Activated T-cell treated with anti-CD3 and anti-CD28 coated beads, Interleukin-2, amount 50 U/mL, for 48 hours (primary cell): ENCODE measurements around the gene ZNF426.
"Not testable (repeated sequence)": the region's sequence is repeated elsewhere in the genome, so short reads cannot be mapped to it uniquely, and the experiment has no call there.

Experiments
- DNase-seq, 2 experiments: peaks; one replicate each; pipeline ENCODE4 v3.0.0-alpha.2; 2020

The ZNF426 gene

DNA sequence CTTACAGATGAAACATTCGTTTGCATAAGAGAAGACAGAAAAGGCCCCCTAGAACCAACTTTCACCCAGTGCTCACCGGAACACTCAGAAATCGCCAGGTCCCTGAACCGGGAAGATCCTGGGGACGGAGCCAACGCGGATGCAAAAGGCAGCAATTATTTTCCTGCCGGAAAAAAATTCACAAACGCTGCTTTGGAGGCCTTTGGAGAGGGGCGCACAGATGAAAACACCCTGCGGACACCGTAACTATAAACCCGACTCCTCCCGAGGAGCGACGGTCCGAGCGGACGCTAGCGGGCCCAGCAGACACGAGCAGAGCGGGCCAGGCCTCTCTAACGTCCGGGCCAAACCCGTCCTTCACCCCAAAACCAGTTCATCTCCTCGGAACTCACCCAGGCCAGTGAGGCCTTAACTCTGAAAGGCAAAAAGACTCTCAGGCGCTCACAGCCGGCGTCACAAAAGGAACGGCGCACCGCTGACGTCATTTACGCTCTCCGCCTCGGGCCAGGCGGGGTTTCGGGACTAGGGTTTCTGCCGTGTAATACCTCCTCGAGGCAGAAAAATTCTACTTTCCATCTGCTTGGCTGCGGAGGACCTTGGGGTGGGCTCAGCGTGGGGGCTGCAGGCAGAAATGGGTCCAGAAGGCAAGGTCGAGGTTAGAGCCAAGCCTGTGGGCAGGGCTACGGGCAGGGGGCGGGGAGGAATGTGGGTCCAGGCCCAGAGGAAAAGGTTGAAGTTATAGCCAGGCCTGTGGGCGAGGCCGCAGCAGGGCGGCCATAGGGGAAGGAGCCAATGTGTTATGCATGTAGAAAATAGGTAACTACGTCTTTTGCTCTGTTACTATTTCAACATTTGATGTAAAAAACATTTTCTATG, at the start of gene ZNF426:
ZNF426 (minus strand) TSS at position 463 of the 876 bp plus-strand sequence. CDS start 2,413 bp downstream, outside the sequence.
- DNase-seq = peak; percentile 92

GRCh38 chr19:9586764-9587163, 48.3 kb upstream of the ZNF426 start:
- DNase-seq = peak; percentile 85

DNA sequence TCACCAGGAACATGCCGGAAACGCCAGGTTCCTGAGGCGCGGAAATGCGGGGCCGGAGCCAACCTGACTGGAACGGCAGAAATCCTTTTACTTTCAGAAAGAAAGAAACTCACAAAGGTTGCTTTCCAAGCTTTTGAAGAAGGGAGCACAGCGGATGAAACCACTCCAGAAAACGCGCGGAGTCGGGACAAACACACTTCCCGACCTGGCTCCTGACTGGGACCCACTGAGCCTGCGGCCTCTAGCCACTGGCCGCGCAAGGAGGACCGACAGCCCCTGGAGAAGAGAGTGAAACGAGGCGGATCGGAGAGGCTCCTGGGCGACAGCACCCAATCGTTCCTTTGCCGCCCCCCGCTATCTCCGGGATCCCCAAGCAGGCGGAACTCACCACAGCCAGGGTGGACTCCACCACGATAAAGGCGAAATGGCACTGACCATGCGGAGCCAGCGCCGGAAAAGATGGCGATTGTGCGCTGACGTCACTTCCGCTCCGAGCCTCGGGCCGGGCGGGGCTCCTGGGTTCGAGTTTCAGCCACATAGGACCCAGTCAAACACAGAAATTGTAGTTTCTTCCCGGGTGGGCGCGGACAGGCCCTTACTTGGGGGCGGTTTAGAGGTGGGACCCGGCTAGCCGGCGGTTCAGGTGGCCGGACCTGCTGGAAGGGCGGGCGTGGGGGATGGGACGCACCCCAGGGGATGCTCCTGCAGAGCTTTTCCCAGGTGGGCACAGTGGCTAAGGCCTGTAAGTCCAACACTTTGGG, 45.8 kb upstream of the ZNF426 start, which contains the start of gene ZNF121:
ZNF121 (minus strand) TSS at position 432 of the 761 bp plus-strand sequence. CDS start 16,407 bp downstream, outside the sequence.
- peak; percentile 90 to 91 for DNase-seq

DNA sequence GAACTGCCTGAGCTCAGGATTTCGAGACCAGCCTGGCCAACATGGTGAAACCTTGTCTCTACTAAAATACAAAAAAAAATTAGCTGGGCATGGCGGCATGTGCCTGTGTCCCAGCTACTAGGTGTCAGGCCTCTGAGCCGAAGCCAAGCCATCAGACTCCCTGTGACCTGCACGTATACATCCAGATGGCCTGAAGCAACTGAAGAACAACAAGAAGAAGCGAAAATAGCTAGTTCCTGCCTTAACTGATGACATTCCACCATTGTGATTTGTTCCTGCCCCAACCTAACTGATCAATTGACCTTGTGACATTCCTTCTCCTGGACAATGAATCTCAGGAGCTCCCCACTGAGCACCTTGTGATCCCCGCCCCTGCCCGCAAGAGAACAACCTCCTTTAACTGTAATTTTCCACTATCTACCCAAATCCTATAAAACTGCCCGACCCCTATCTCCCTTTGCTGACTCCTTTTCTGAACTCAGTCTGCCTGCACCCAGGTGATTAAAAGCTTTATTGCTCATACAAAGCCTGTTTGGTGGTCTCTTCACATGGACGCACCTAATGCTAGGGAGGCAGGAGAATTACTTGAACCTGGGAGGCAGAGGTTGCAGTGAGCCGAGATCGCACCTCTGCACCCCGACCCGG, 43.8 kb upstream of the ZNF426 start:
- not testable (repeated sequence) for DNase-seq

DNA sequence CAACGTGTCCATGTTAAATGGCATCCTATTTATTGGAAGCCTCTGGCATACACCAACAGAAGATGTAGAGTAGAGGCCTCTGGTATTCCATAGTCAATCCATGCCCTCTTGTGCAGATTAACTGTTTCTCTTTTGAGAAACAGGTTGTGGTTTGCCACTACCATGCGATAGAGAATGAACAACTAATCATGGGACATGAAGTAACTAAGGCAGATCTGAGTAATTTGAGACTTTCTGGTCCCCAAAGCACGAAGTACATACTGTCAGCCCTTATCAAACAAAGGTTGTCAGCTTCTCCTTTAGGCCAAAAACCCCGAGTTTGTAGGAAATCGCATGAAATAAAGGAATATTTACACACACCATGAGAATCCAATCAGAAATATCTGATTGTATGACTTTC, 42.3 kb upstream of the ZNF426 start:
- no peak for DNase-seq

DNA sequence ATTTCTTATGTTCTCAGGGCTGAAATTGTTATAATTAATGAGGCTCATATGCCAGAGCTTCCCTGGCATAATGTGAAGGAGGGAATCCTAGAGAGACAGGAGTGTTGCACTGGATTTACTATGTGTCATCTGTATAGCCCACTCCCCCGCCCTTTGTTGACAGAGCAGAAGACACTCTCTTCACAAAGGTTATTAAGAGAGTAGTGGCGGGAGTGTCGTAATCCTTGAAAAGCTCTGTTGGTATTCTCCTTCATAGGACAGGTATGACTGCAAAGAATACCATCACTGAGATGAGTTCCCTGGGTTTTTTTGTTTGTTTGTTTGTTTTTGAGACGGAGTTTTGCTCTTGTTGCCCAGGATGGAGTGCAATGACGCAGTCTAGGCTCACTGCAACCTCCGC, 31.8 kb upstream of the ZNF426 start:
- DNase-seq = no peak

- no peak for DNase-seq
Measured at GRCh38 chr19:9566729-9567128, 28.3 kb upstream of the ZNF426 start.

- no peak for DNase-seq
Measured at GRCh38 chr19:9565900-9566705, 27.7 kb upstream of the ZNF426 start.

DNA sequence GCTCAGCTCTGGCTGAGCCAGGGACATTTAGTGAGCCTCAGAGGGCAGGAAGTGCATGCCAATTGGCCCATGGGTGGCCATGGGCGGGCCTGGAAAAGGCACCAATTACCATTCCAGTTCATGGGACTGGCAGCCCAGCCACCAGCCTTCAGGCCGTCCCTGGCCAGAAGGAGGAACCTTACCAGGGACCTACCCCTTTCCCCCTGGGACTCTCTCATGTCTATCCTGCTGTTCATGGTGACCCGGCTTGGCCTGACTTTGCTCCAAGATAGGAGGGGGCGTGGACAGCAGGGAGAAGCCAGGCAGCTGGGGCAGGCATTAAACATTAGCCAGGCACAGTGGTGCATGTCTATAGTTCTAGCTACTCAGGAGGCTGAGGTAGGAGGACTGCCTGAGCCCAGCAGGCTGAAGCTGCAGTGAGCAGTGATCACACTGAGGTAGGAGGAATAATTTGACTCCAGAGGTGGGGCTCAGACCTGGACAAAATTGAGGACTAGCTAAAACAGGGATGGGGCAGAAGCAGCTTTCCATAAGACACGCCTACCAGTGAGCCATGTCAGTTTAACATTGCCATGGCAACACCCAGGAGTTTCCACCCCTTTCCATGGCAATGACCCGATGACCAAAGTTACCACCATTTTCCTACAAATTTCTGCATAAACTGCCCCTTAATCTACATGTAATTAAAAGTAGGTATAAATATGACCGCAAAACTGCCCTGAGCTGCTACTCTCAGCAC, 14.3 kb upstream of the ZNF426 start:
- no peak for DNase-seq

- no peak for DNase-seq
Measured at GRCh38 chr19:9547870-9548269, 9.4 kb upstream of the ZNF426 start.

GRCh38 chr19:9541281-9541680, 2.8 kb upstream of the ZNF426 start:
- not testable (repeated sequence) for DNase-seq

DNA sequence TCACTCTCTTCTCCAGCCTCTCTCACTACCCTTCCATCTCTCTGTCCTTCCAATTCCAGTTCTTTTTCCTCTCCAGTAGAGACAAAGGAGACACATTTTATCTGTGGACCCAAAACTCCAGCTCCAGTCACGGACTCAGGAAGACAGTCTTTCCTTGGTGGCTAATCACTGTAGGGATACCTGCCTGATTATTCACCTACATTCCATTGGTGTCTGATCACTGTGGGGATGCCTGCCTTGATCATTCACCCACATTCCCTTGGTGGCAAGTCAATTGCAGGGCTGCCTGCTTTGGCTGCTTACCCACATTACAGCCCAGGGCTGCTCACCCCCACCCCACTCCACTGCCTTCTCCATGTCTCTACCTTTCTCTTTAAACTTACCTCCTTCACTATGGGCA, 1.5 kb upstream of the ZNF426 start:
- not testable (repeated sequence) for DNase-seq

- not testable (repeated sequence) for DNase-seq
Measured at GRCh38 chr19:9539201-9539600, 756 bp upstream of the ZNF426 start.

DNA sequence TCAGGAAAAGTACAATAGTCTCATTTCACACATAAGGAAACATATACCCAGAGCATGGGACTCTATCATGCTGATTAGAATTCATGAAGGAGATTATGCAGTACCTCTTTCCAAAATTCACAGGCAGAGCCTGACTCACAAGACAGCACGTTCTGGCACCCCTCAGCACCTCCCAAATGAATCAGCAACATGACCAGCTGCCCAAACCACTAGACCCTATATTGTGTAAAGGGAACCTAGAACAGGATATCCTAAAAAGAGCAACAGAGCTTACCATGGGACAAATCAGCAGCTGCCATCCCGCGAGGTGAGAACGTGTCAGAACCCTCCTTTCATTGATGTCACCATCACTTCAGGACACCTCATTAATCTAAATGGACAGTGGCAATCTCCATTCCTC, 2.5 kb downstream of the ZNF426 start:
- no peak for DNase-seq

DNA sequence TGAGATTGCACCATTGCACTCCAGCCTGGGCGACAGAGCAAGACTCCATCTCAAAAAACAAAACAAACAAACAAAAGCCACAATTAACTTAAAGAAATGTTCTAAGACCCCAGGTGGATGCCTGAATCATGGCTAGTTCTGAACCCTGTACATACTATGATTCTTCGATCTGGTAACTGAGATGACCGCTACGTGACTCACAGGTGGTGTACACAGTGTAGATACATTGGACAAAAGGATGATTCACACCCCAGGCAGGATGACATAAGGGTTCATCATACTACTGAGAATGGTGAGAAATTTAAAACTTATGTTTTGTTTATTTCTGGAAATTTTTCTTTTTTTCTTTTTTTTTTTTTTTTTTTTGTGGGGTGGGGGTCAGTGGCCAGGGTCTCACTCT, 6.5 kb downstream of the ZNF426 start:
- no peak for DNase-seq

DNA sequence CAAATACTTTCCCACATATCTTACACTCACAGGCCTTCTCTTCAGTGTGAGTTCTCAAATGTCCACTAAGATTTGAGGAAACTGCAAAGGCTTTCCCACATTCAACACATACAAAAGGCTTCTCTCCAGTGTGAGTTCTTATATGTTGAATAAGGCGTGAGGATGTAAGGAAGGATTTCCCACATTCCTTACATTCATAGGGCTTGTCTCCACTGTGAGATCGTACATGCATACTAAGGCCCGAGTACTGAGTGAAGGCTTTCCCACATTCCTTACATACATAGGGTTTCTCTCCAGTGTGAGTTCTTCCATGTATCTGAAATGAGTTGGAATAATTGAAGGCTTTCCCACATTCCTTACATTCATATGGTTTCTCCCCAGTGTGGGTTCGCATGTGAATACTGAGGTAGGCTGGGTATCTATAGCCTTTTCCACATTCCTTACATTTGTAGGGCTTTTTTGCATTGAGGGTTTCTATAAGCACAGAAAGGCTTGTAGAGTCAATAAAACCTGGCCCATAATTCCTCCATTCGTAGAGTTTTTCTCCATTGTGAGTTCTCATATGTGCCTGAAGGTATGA, 9.6 kb downstream of the ZNF426 start:
- no peak for DNase-seq

- no peak for DNase-seq
Measured at GRCh38 chr19:9523885-9524474, 14.5 kb downstream of the ZNF426 start.

GRCh38 chr19:9507285-9507684, 31.2 kb downstream of the ZNF426 start:
- DNase-seq = no peak

GRCh38 chr19:9500796-9501195, 37.6 kb downstream of the ZNF426 start:
- no peak for DNase-seq

- peak; percentile 32 to 38 for DNase-seq
Measured at GRCh38 chr19:9498183-9498902, 40.1 kb downstream of the ZNF426 start, which contains the start of gene ZNF560. ZNF560 (minus strand) TSS chr19:9498616; CDS start chr19:9475313, 23,303 bp downstream.
